Body of pancreas (tissue), 4 donors: ENCODE results near the gene NDUFAF5. TPM values are rescaled to one million over a fixed set of nuclear protein-coding genes. Genes with fewer than 3 reads are reported as not detected.

Source experiments
- ATAC-seq: fragments of 150-250 bp; one replicate; pipeline ENCODE4 v1.9.1; 2016
- DNase-seq, 4 donors: peaks; one replicate each; pipeline ENCODE4 v3.0.0-alpha.2; 2019
- H3K27ac ChIP-seq, 4 donors: fragments of 200-600 bp; sonication (generic); 1 replicate in 3 of 4; 2 replicates in 1 of 4; pipeline versions ENCODE4 v1.5.1 to v1.6.1; 2016 to 2019; ENCODE audit warnings: mild to moderate bottlenecking in 1 of 4, mixed read lengths in 1 of 4, moderate library complexity in 1 of 4
- H3K27me3 ChIP-seq, 2 donors: fragments of 200-600 bp; sonication (generic); one replicate each; pipeline ENCODE4 v1.6.0; 2016; ENCODE audit warnings: mild to moderate bottlenecking in 1 of 2
- H3K36me3 ChIP-seq, 2 donors: fragments of 200-600 bp; sonication (generic); replicated peaks in 1 of 2; 2 replicates each; pipeline ENCODE4 v1.5.1; 2016; ENCODE audit warnings: low read depth in 2 of 2; ENCODE audit not compliant: insufficient read depth in 1 of 2
- H3K4me1 ChIP-seq: fragments of 200-600 bp; sonication (generic); one replicate; pipeline ENCODE4 v1.6.0; 2016
- H3K4me3 ChIP-seq, 2 donors: fragments of 200-600 bp; sonication (generic); 1 replicate in 1 of 2; 2 replicates in 1 of 2; pipeline ENCODE4 v1.5.1; 2016 to 2019
- H3K9me3 ChIP-seq, 3 donors: fragments of 200-600 bp; sonication (generic); 1 replicate in 2 of 3; 2 replicates in 1 of 3; pipeline ENCODE4 v1.5.1; 2016
- POLR2A ChIP-seq, 3 donors: fragments of 450-650 bp; IDR thresholded peaks; one replicate each; pipeline ENCODE4 v1.6.1; 2016; ENCODE audit warnings: antibody characterized with exemption in 3 of 3, mild to moderate bottlenecking in 2 of 3
- WGBS, 2 donors: methylation state at CpG; one replicate each; pipeline ENCODE4 v1.1.5; 2017; 5-methylcytosine and 5-hydroxymethylcytosine counted together
- intact Hi-C: fragments of 100-400 bp; cut with DNase I; formaldehyde crosslinking; loops from one replicate; pipeline ENCODE4 v1.15.1; 2023
- total RNA-seq, 2 donors: library from RNA; depleted of rRNA; stranded (reverse); fragments of >200 nt; gene quantifications; one replicate each; pipeline ENCODE4 v1.1.0, GENCODE V29; 2016
- TF ChIP-seq, protein P1 (sequence below), 7 experiments: fragments of 450-650 bp in 4 of 7; fragments of 200-600 bp in 3 of 7; sonication (generic) in 3 of 7; IDR thresholded peaks; one replicate each; pipeline ENCODE4 v1.5.1; 2016 to 2019; ENCODE audit warnings: antibody characterized with exemption in 7 of 7

NDUFAF5 gene
- total RNA-seq, 2 donors from 2014 or later = 4.4 to 6.3 TPM

DNA sequence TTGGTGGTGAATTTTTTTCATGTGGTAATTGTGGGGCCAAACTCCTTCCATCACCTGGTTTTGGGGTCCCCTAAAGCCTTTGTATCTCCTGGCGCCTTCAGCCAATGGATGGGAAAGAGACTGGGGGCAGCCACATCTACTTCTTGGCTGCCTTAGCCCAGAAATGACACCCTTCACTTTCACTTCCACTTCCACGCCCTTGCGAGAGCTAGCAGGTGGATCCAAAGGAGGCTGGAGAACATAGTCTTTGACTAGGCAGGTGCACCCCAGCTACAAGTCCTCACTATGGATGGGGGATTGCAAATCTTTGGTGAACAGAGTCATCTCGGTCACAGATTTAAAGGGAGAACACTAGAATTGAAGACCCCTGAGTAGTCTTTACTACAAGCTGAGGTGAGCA is 70.8 kb downstream of the NDUFAF5 start:
- ATAC-seq (no peak), DNase-seq (no peak)
- no peaks in the 10 kb centered on the region for H3K9me3 ChIP-seq
- H3K27me3 ChIP-seq = no peaks in the 10 kb centered on the region
- no peaks in the 10 kb centered on the region for H3K36me3 ChIP-seq
- no peak for TF ChIP-seq POLR2A (IDR thresholded peaks at IDR 0.05)
- TF ChIP-seq, protein P1, sequence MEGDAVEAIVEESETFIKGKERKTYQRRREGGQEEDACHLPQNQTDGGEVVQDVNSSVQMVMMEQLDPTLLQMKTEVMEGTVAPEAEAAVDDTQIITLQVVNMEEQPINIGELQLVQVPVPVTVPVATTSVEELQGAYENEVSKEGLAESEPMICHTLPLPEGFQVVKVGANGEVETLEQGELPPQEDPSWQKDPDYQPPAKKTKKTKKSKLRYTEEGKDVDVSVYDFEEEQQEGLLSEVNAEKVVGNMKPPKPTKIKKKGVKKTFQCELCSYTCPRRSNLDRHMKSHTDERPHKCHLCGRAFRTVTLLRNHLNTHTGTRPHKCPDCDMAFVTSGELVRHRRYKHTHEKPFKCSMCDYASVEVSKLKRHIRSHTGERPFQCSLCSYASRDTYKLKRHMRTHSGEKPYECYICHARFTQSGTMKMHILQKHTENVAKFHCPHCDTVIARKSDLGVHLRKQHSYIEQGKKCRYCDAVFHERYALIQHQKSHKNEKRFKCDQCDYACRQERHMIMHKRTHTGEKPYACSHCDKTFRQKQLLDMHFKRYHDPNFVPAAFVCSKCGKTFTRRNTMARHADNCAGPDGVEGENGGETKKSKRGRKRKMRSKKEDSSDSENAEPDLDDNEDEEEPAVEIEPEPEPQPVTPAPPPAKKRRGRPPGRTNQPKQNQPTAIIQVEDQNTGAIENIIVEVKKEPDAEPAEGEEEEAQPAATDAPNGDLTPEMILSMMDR (IDR thresholded peaks at IDR 0.05) = no peak
- 67 to 79% methylated on average over 4 of the region's 4 CpGs for WGBS, 2 donors
- no peaks in the 10 kb centered on the region for H3K4me1 ChIP-seq
- H3K4me3 ChIP-seq = no peak overlapping the region
- H3K27ac ChIP-seq = no peak overlapping the region
- intact Hi-C loops = no loop called here

- TF ChIP-seq, protein P1 (IDR thresholded peaks at IDR 0.05) = no peak
- DNase-seq = no peak
- Histone ChIP-seq H3K4me3 (no peak overlapping the region), H3K36me3 (no peaks in the 10 kb centered on the region), H3K27ac (no peak overlapping the region), H3K9me3 (no peaks in the 10 kb centered on the region), H3K27me3 (no peaks in the 10 kb centered on the region), H3K4me1 (no peaks in the 10 kb centered on the region)
- ATAC-seq = no peak
- 62 to 71% methylated on average over 3 to 4 of the region's 4 CpGs for WGBS, 2 donors
- intact Hi-C loops = no loop called here
These were observed 71.5 kb downstream of the NDUFAF5 start for GRCh38 chr20:13856354-13856753.

DNA sequence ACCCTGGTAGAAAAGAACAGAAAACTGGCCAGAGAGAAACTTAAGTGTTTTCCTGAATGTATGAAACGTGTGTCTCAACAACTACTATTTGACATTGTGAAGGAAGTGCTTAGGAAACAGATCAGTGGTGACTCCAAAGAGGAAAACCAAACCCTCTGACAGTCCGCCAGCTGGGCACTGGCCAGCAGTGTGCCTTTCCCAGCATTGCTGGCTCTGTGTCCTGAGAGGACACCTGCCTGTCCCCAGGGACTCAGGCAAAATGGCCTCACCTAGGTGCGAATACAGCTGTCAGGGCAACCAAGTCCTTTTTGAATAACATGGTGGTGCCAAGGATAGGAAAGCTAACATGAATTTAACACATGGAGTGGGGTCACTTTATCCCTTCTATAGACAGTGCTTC is 72.5 kb downstream of the NDUFAF5 start:
- Histone ChIP-seq H3K4me3 (no peak overlapping the region), H3K36me3 (no peaks in the 10 kb centered on the region), H3K27ac (no peak overlapping the region), H3K9me3 (no peaks in the 10 kb centered on the region), H3K27me3 (no peaks in the 10 kb centered on the region), H3K4me1 (no peaks in the 10 kb centered on the region)
- DNase-seq = peak in 1 of 4 donors; percentile 16
- TF ChIP-seq, protein P1 (IDR thresholded peaks at IDR 0.05) = no peak
- TF ChIP-seq POLR2A (IDR thresholded peaks at IDR 0.05) = no peak
- WGBS, 2 donors = 45 to 52% methylated on average over 3 of the region's 3 CpGs
- ATAC-seq = no peak
- intact Hi-C loops = no loop called here

DNA sequence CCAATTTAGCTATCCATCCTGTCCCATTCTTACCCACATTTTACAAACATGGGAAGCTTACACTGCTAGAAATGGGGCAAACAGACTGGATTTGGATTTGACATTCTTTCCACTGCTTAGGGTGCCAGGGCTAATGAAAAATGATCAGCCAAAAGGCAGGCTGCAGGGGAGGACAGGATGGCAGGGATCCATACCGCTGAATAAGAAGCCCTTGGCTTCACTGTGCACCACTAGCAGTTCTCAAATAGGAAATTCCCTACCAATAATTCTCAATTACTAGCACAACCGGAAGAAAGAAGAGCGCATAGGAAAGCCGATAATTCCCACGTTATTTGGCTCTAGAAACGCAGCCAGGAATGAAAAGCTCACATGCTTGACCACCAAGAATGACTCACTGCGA is 73.1 kb downstream of the NDUFAF5 start:
- WGBS, 2 donors = 72 to 74% methylated on average over 7 of the region's 7 CpGs
- Histone ChIP-seq H3K4me1 (no peaks in the 10 kb centered on the region), H3K4me3 (no peak overlapping the region), H3K9me3 (no peaks in the 10 kb centered on the region), H3K36me3 (no peaks in the 10 kb centered on the region), H3K27ac (no peak overlapping the region), H3K27me3 (no peaks in the 10 kb centered on the region)
- no peak for ATAC-seq
- TF ChIP-seq, protein P1 (IDR thresholded peaks at IDR 0.05) = no peak
- TF ChIP-seq POLR2A (IDR thresholded peaks at IDR 0.05) = no peak
- intact Hi-C loops = no loop called here
- no peak for DNase-seq

- no peak overlapping the region for H3K27ac ChIP-seq
- 85 to 94% methylated on average over 5 of the region's 5 CpGs for WGBS, 2 donors
- DNase-seq (no peak), ATAC-seq (no peak)
- no peak overlapping the region for H3K4me3 ChIP-seq
- no peaks in the 10 kb centered on the region for H3K36me3 ChIP-seq
- H3K9me3 ChIP-seq = no peaks in the 10 kb centered on the region
- TF ChIP-seq POLR2A (IDR thresholded peaks at IDR 0.05) = no peak
- TF ChIP-seq, protein P1 (IDR thresholded peaks at IDR 0.05) = no peak
- H3K4me1 ChIP-seq = no peaks in the 10 kb centered on the region
- intact Hi-C loops = no loop called here
- H3K27me3 ChIP-seq = no peaks in the 10 kb centered on the region
These were observed 73.6 kb downstream of the NDUFAF5 start for GRCh38 chr20:13858439-13858838.
